ENCODE measurements around the gene PGBD5.

PGBD5 gene

GRCh38 chr1:230313453-230314141 is 112.5 kb downstream of the PGBD5 start:
- DNase-seq (ENCODE audit: low spot score), result no peak
- no peak for TF ChIP-seq CTCF (conservative IDR thresholded peaks at IDR 0.05; ENCODE audit: low read depth)
- ChIA-PET CTCF (no interaction called here), POLR2A (ENCODE audit: low non-redundant PET) (no interaction called here)
- no peak overlapping the region for H3K27ac ChIP-seq

- POLR2A ChIA-PET (ENCODE audit: low non-redundant PET), result no interaction called here
- no peak for TF ChIP-seq CTCF (conservative IDR thresholded peaks at IDR 0.05; ENCODE audit: low read depth)
- H3K27ac ChIP-seq, result no peak overlapping the region
- DNase-seq (ENCODE audit: low spot score), result no peak
- CTCF ChIA-PET, result no interaction called here
Observed at GRCh38 chr1:230312676-230313075, 113.5 kb downstream of the PGBD5 start.

DNA sequence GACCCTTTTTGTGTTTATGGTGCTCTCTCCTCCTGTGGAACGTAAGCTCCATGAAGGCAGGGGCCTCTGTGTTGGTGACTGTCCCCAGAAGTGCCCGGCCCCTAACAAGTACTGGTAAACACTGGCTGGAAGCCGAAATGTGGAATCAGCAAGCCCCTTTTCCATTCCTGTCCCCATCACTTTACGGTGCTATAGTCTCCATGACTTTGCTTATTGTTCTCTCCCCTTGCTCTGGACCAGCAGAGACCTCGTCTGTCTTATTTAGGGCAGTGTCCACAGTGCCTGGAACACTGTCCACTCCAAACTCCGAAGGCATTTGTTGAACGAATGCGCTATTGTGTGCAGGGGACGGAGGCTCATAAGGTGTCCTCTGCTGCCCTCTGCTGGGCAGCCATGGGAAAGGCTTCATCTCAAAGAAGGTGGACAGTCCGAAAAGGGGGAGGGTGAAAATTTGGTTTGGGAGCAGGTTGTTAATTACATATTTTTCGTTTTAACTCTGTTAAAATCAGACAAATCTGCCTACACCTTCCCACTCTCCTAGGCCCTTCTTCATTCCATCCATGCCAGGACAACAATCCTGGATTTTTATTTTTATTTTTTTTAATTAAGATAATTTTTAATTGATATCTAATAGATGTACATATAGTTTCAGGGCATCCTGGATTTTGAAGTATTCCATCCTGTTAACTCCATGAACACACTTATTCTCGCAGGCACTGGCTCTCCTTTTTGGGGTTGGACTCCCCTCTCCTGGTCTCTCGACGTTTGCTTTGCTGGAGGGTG is 115.6 kb downstream of the PGBD5 start:
- ChIA-PET POLR2A (ENCODE audit: low non-redundant PET) (no interaction called here), CTCF (interaction anchor here (0.6 to 1.5 kb wide), 6 partner anchors 17 to 827 kb away, joined by 3 to 7 read pairs (median 3); no protein-coding TSS in a partner anchor)
- peak; percentile 78 for TF ChIP-seq CTCF (conservative IDR thresholded peaks at IDR 0.05; ENCODE audit: low read depth)
- DNase-seq (ENCODE audit: low spot score), result peak; percentile 87
- H3K27ac ChIP-seq, result no peak overlapping the region

- ChIA-PET POLR2A (ENCODE audit: low non-redundant PET) (no interaction called here), CTCF (interaction anchor here (0.6 to 0.7 kb wide), 5 partner anchors 18 to 826 kb away, joined by 3 to 7 read pairs (median 3); no protein-coding TSS in a partner anchor)
- no peak for TF ChIP-seq CTCF (conservative IDR thresholded peaks at IDR 0.05; ENCODE audit: low read depth)
- H3K27ac ChIP-seq, result no peak overlapping the region
- no peak for DNase-seq (ENCODE audit: low spot score)
Observed at GRCh38 chr1:230309646-230310177, 116.4 kb downstream of the PGBD5 start.

- ChIA-PET CTCF (no interaction called here), POLR2A (ENCODE audit: low non-redundant PET) (no interaction called here)
- TF ChIP-seq CTCF (conservative IDR thresholded peaks at IDR 0.05; ENCODE audit: low read depth), result no peak
- no peak for DNase-seq (ENCODE audit: low spot score)
- no peak overlapping the region; the same call in 1 of the 2 replicates for H3K27ac ChIP-seq
Observed at GRCh38 chr1:230308821-230309220, 117.3 kb downstream of the PGBD5 start.

- ChIA-PET CTCF (interaction anchor here (0.7 kb wide), 1 partner anchor 790 kb away, joined by 3 read pairs; no protein-coding TSS in a partner anchor), POLR2A (ENCODE audit: low non-redundant PET) (no interaction called here)
- no peak for TF ChIP-seq CTCF (conservative IDR thresholded peaks at IDR 0.05; ENCODE audit: low read depth)
- peak; percentile 69 for DNase-seq (ENCODE audit: low spot score)
- H3K27ac ChIP-seq, result peak overlapping the region; percentile 44
Observed at GRCh38 chr1:230308039-230308438, 118.1 kb downstream of the PGBD5 start.
